Adrenal gland (tissue), 5 donors: ENCODE results near the gene NR5A1.

Experiments
- CTCF ChIP-seq, 6 experiments: fragments of 450-650 bp in 4 of 6; fragments of 200-600 bp in 2 of 6; sonication (generic) in 1 of 6; IDR thresholded peaks; 1 replicate in 5 of 6; 2 replicates in 1 of 6; pipeline versions ENCODE4 v1.5.1 to v1.8.0; 2016 to 2021; ENCODE audit warnings: antibody characterized with exemption in 6 of 6, mild to moderate bottlenecking in 2 of 6, moderate library complexity in 1 of 6
- POLR2A ChIP-seq, 2 donors: fragments of 450-650 bp; IDR thresholded peaks; one replicate each; pipeline ENCODE4 v1.6.1; 2017; ENCODE audit warnings: antibody characterized with exemption in 2 of 2, mild to moderate bottlenecking in 2 of 2, moderate library complexity in 1 of 2
- donor health status: DM: no; HTN: no; CAD: no.

DNA sequence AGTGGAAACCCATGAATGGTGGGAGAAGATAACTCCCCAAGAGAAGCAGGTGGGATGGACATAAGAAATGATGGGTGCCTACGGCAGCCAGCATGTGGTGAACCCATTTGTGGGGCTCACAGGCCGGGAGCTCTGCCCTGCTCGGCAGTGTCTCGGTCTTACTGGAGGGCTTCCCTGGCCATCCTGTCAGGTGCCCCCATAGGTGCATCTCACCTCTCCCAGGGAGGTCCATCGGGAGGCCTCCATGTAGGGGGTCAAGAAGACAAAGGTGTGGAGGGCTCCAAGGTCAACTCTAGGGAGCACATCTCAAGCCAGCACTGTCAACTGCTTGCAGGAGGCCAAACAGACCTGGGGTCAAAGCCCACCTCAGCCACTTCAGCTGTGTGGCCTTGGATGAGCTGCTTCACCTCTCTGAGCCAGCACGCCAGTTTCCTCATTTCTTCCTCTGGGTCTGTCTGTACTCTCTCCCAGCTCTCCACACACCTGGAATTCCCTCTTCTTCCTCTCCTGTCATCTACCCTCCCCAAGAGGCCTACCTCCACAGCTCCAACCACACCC is 67.4 kb downstream of the NR5A1 start:
- no peak for TF ChIP-seq CTCF (IDR thresholded peaks at IDR 0.05)
- TF ChIP-seq POLR2A (IDR thresholded peaks at IDR 0.05): no peak
